HEK293 (cell line): ENCODE results near the gene MBD6.
A peak's percentile ranks its signal among the peaks of the same experiment; 100 is the strongest.

Experiments used
- CTCF ChIA-PET: fragments of 350-600 bp; formaldehyde crosslinking; extraction: SDS; loops from one replicate; lab custom pipeline; 2021; ENCODE audit warnings: antibody characterized with exemption; lab: Yijun Ruan, JAX
- POLR2A ChIA-PET: fragments of 300-600 bp; formaldehyde crosslinking; extraction: SDS; loops from one replicate; lab custom pipeline; 2020; ENCODE audit warnings: antibody characterized with exemption, inconsistent platforms; lab: Yijun Ruan, JAX
- H3K27ac ChIP-seq: fragments of 200-500 bp; sonication (Bioruptor generic); 2 replicates; pipeline ENCODE4 v1.5.1; 2014; ENCODE audit warnings: low read depth, low read length, control low read depth, inconsistent platforms; ENCODE audit errors: extremely low read depth
- H3K36me3 ChIP-seq, 2 experiments: fragments of 200-500 bp in 1 of 2; sonication (Bioruptor generic) in 1 of 2; 1 replicate in 1 of 2; 2 replicates in 1 of 2; pipeline ENCODE4 v1.5.1; 2014 to 2017; ENCODE audit warnings: inconsistent platforms in 2 of 2, low read length in 2 of 2; ENCODE audit not compliant: control insufficient read depth in 2 of 2, insufficient read depth in 1 of 2
- H3K4me1 ChIP-seq: fragments of 200-500 bp; sonication (Bioruptor generic); 2 replicates; pipeline ENCODE4 v1.5.1; 2014; ENCODE audit warnings: mild to moderate bottlenecking, low read length, inconsistent platforms; ENCODE audit not compliant: control insufficient read depth, insufficient read depth
- H3K4me3 ChIP-seq: 2 replicates; pipeline ENCODE4 v1.5.1; 2011; ENCODE audit warnings: low read depth, mild to moderate bottlenecking, control low read depth, low read length, moderate library complexity
- H3K9me3 ChIP-seq: fragments of 200-500 bp; sonication (Bioruptor generic); 2 replicates; pipeline ENCODE4 v1.5.1; 2014; ENCODE audit warnings: low read depth, low read length, inconsistent platforms; ENCODE audit not compliant: control insufficient read depth, insufficient read depth
- GLIS2 ChIP-seq: fragments of 450-650 bp; formaldehyde crosslinking; IDR thresholded peaks from 2 replicates; pipeline ENCODE4 v1.5.1; 2016; ENCODE audit warnings: missing biosample characterization, missing genetic modification characterization
- KLF1 ChIP-seq: fragments of 450-650 bp; formaldehyde crosslinking; IDR thresholded peaks from 2 replicates; pipeline ENCODE4 v1.5.1; 2016; ENCODE audit warnings: missing biosample characterization, missing genetic modification characterization
- KLF17 ChIP-seq: fragments of 450-650 bp; formaldehyde crosslinking; IDR thresholded peaks from 2 replicates; pipeline ENCODE4 v1.5.1; 2016; ENCODE audit warnings: missing biosample characterization, missing genetic modification characterization
- TCF7L2 ChIP-seq: IDR thresholded peaks from 2 replicates; pipeline ENCODE4 v1.6.1; 2011; ENCODE audit warnings: low read depth, mild to moderate bottlenecking, inconsistent platforms, low read length, moderate library complexity, borderline replicate concordance
- ZBTB8A ChIP-seq: fragments of 450-650 bp; formaldehyde crosslinking; IDR thresholded peaks from 2 replicates; pipeline ENCODE4 v1.5.1; 2016; ENCODE audit warnings: missing biosample characterization, missing genetic modification characterization
- ZEB2 ChIP-seq: fragments of 450-650 bp; formaldehyde crosslinking; IDR thresholded peaks from 2 replicates; pipeline ENCODE4 v1.5.1; 2016; ENCODE audit warnings: missing biosample characterization, missing genetic modification characterization
- ZNF132 ChIP-seq: fragments of 450-650 bp; formaldehyde crosslinking; IDR thresholded peaks from 2 replicates; pipeline ENCODE4 v1.5.1; 2017; ENCODE audit warnings: missing biosample characterization, missing genetic modification characterization, borderline replicate concordance
- ZNF146 ChIP-seq: fragments of 450-650 bp; formaldehyde crosslinking; IDR thresholded peaks from 2 replicates; pipeline ENCODE4 v1.5.1; 2016; ENCODE audit warnings: missing biosample characterization, missing genetic modification characterization
- ZNF175 ChIP-seq: fragments of 450-650 bp; formaldehyde crosslinking; IDR thresholded peaks from 2 replicates; pipeline ENCODE4 v1.5.1; 2016; ENCODE audit warnings: missing biosample characterization, missing genetic modification characterization
- ZNF2 ChIP-seq: fragments of 450-650 bp; formaldehyde crosslinking; IDR thresholded peaks from 2 replicates; pipeline ENCODE4 v1.5.1; 2016; ENCODE audit warnings: missing biosample characterization, missing genetic modification characterization
- ZNF311 ChIP-seq: fragments of 450-650 bp; formaldehyde crosslinking; IDR thresholded peaks from 2 replicates; pipeline ENCODE4 v1.5.1; 2017; ENCODE audit warnings: missing biosample characterization, missing genetic modification characterization, borderline replicate concordance
- ZNF394 ChIP-seq: fragments of 450-650 bp; formaldehyde crosslinking; IDR thresholded peaks from 2 replicates; pipeline ENCODE4 v1.5.1; 2016; ENCODE audit warnings: missing biosample characterization, missing genetic modification characterization, mild to moderate bottlenecking, moderate library complexity, borderline replicate concordance
- ZNF580 ChIP-seq: fragments of 450-650 bp; formaldehyde crosslinking; IDR thresholded peaks from 2 replicates; pipeline ENCODE4 v1.5.1; 2016; ENCODE audit warnings: missing biosample characterization, missing genetic modification characterization
- ZNF623 ChIP-seq: fragments of 450-650 bp; formaldehyde crosslinking; IDR thresholded peaks from 2 replicates; pipeline ENCODE4 v1.5.1; 2016; ENCODE audit warnings: missing biosample characterization, missing genetic modification characterization
- ZNF645 ChIP-seq: fragments of 450-650 bp; formaldehyde crosslinking; IDR thresholded peaks from 2 replicates; pipeline ENCODE4; 2016; ENCODE audit warnings: missing biosample characterization, missing genetic modification characterization
- ZNF785 ChIP-seq: fragments of 450-650 bp; formaldehyde crosslinking; IDR thresholded peaks from 2 replicates; pipeline ENCODE4 v1.5.1; 2016; ENCODE audit warnings: missing biosample characterization, missing genetic modification characterization
- TF ChIP-seq, protein P1 (sequence below): fragments of 450-650 bp; formaldehyde crosslinking; IDR thresholded peaks from 2 replicates; pipeline ENCODE4 v1.5.1; 2016; ENCODE audit warnings: missing biosample characterization, missing genetic modification characterization
- TF ChIP-seq, protein P2 (sequence below): fragments of 450-650 bp; formaldehyde crosslinking; IDR thresholded peaks from 2 replicates; pipeline ENCODE4 v1.5.1; 2016; ENCODE audit warnings: missing biosample characterization, missing genetic modification characterization

MBD6 gene

DNA sequence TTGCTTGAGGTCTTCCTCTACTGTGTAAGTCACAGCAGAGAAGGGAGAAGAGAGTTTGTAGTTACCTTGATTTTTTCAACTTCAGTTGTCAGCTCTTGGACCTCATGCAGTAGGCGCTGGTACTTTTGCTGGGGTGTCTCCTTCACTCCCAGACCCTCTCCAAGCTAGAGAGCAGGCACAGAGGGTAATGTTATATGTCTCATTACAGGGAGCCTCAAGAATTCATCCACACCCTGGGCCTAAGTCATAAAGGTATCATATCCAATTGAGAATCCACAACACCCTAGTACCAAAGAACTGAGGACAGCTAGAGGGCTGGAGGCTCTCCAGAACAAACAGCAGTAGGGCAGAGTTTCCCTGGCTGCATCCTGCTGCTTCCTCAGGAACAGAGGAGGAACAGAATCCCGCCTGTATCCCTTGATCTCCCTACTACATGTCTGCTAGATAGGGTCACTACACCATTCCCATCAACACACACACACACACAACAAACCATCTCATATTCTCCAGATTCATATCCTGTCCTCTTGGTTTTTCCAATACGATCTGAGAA lies 12.4 kb downstream of the MBD6 start:
- CTCF ChIA-PET: interaction anchor here (1.0 kb wide), 1 partner anchor 44 kb away, joined by 4 read pairs; no protein-coding TSS in a partner anchor
- no peaks in the 10 kb centered on the region for H3K9me3 ChIP-seq
- H3K36me3 ChIP-seq: peaks cover 21 to 91% of the 10 kb centered on the region in 2 experiments
- H3K4me1 ChIP-seq: no peaks in the 10 kb centered on the region
- no peak for TF ChIP-seq GLIS2 (tag by site-specific recombination)
- no peak for TF ChIP-seq ZNF175 (tag by site-specific recombination)
- TF ChIP-seq ZNF311 (tag by site-specific recombination): no peak
- TF ChIP-seq ZNF785: no peak
- TF ChIP-seq ZEB2 (tag by site-specific recombination): no peak
- TF ChIP-seq, protein P1, sequence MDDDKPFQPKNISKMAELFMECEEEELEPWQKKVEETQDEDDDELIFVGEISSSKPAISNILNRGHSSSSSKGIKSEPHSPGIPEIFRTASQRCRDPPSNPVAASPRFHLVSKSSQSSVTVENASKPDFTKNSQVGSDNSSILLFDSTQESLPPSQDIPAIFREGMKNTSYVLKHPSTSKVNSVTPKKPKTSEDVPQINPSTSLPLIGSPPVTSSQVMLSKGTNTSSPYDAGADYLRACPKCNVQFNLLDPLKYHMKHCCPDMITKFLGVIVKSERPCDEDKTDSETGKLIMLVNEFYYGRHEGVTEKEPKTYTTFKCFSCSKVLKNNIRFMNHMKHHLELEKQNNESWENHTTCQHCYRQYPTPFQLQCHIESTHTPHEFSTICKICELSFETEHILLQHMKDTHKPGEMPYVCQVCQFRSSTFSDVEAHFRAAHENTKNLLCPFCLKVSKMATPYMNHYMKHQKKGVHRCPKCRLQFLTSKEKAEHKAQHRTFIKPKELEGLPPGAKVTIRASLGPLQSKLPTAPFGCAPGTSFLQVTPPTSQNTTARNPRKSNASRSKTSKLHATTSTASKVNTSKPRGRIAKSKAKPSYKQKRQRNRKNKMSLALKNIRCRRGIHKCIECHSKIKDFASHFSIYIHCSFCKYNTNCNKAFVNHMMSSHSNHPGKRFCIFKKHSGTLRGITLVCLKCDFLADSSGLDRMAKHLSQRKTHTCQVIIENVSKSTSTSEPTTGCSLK (tag by site-specific recombination): no peak
- TF ChIP-seq ZNF580 (tag by site-specific recombination): no peak
- TF ChIP-seq TCF7L2: no peak
- TF ChIP-seq ZNF146 (tag by site-specific recombination): no peak
- TF ChIP-seq, protein P2, sequence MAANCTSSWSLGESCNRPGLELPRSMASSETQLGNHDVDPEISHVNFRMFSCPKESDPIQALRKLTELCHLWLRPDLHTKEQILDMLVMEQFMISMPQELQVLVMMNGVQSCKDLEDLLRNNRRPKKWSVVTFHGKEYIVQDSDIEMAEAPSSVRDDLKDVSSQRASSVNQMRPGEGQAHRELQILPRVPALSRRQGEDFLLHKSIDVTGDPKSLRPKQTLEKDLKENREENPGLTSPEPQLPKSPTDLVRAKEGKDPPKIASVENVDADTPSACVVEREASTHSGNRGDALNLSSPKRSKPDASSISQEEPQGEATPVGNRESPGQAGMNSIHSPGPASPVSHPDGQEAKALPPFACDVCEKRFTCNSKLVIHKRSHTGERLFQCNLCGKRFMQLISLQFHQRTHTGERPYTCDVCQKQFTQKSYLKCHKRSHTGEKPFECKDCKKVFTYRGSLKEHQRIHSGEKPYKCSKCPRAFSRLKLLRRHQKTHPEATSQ (tag by site-specific recombination): no peak
- TF ChIP-seq ZNF2 (tag by site-specific recombination): no peak
- TF ChIP-seq ZNF645 (tag by site-specific recombination): no peak
- TF ChIP-seq ZNF132 (tag by site-specific recombination): no peak
- no peak for TF ChIP-seq ZNF394 (tag by site-specific recombination)
- no peak for TF ChIP-seq ZBTB8A (tag by site-specific recombination)
- TF ChIP-seq, all 188 proteins: peak for 0
- POLR2A ChIA-PET: no interaction called here
- Histone ChIP-seq H3K27ac (no peak overlapping the region), H3K4me3 (no peak overlapping the region)

DNA sequence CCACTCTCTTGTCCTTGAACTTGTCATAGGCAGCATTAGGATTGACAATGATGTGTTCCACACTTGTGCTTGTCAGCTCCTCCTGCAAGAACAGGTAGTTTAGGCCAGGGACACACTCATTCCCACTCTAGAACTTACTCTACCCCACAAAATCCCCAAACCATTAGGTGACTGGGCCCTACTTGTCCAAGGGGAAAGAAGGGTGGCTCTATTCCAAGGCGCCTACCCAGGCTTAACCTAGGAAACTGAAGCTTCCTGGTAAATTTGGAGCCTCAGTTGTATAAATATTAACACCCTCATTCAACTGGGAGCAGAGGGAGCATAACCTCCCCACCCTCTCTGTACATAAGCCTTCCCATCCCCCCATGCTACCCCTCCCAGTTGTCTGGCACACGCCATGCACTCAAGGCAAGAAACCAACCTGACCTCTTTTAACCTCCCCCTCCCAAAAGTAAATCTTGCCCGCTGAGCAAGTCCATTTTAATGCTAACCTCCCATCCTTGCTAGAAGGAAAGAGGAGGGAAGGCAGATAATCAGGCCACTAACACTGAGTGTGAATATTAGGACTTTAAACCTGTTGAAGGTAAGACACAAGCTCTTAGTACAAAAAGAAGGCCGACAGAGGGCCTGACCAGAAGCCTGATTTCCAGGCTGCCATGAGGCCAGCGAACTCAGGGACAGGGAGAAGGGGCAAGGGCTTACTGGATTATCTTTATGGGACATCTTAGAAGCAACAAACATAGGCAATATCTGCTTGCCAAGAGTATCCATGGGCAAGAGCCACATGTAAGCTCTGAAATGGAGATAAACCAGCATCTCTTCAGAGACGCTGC lies 13.4 kb downstream of the MBD6 start:
- no peak overlapping the region for H3K27ac ChIP-seq
- ChIA-PET CTCF (interaction anchor here (0.6 to 0.7 kb wide), 3 partner anchors 70 to 328 kb away, joined by 3 to 8 read pairs (median 4); no protein-coding TSS in a partner anchor), POLR2A (interaction anchor here (0.6 kb wide), 1 partner anchor 32 kb away, joined by 6 read pairs; no protein-coding TSS in a partner anchor)
- TF ChIP-seq ZNF623 (tag by site-specific recombination): no peak
- TF ChIP-seq KLF1 (tag by site-specific recombination): peak; percentile 64; the same call in 1 of the 2 replicates
- peak; percentile 65; the same call in 1 of the 2 replicates for TF ChIP-seq KLF17 (tag by site-specific recombination)
- no peaks in the 10 kb centered on the region for H3K9me3 ChIP-seq
- no peak overlapping the region for H3K4me3 ChIP-seq
- no peaks in the 10 kb centered on the region for H3K4me1 ChIP-seq
- H3K36me3 ChIP-seq: peaks cover 21 to 91% of the 10 kb centered on the region in 2 experiments
